HL-60 (cell line): ENCODE data around the gene CYTH1.

Experiments
- DNase-seq, 2 experiments: peaks; one replicate each; pipeline ENCODE4 v3.0.0-alpha.2; 2010 to 2020; ENCODE audit warnings: low read depth in 1 of 2, low spot score in 1 of 2
- H3K27ac ChIP-seq: fragments of 250-450 bp; sonication (Bioruptor Pico); replicated peaks from 2 replicates; pipeline ENCODE4 v1.5.1; 2020; ENCODE audit warnings: mild to moderate bottlenecking, moderate library complexity
- H3K27me3 ChIP-seq: fragments of 250-450 bp; sonication (Bioruptor Pico); 2 replicates; pipeline ENCODE4 v1.5.1; 2021; ENCODE audit warnings: mild to moderate bottlenecking, moderate library complexity; ENCODE audit not compliant: insufficient read depth, poor library complexity, severe bottlenecking
- H3K4me3 ChIP-seq: replicated peaks from 2 replicates; pipeline ENCODE4 v1.5.1; 2011; ENCODE audit warnings: mild to moderate bottlenecking, control low read depth, low read length; ENCODE audit not compliant: insufficient read depth
- GABPA ChIP-seq: IDR thresholded peaks from 2 replicates; pipeline ENCODE4 v1.6.1; 2012; ENCODE audit warnings: low read depth
- POLR2AphosphoS5 ChIP-seq: IDR thresholded peaks from 2 replicates; pipeline ENCODE4 v1.6.1; 2012; ENCODE audit warnings: low read depth
- REST ChIP-seq: IDR thresholded peaks from 2 replicates; pipeline ENCODE4 v1.6.1; 2012; ENCODE audit warnings: low read depth; ENCODE audit not compliant: insufficient replicate concordance
- SPI1 ChIP-seq: IDR thresholded peaks from 2 replicates; pipeline ENCODE4 v1.6.1; 2012; ENCODE audit warnings: low read depth, mild to moderate bottlenecking, borderline replicate concordance
- TF ChIP-seq, protein P1 (sequence below): IDR thresholded peaks from one replicate; pipeline ENCODE4 v1.5.1; 2011; ENCODE audit warnings: low read length, control low read depth, inconsistent platforms; ENCODE audit not compliant: insufficient read depth

Gene CYTH1

DNA sequence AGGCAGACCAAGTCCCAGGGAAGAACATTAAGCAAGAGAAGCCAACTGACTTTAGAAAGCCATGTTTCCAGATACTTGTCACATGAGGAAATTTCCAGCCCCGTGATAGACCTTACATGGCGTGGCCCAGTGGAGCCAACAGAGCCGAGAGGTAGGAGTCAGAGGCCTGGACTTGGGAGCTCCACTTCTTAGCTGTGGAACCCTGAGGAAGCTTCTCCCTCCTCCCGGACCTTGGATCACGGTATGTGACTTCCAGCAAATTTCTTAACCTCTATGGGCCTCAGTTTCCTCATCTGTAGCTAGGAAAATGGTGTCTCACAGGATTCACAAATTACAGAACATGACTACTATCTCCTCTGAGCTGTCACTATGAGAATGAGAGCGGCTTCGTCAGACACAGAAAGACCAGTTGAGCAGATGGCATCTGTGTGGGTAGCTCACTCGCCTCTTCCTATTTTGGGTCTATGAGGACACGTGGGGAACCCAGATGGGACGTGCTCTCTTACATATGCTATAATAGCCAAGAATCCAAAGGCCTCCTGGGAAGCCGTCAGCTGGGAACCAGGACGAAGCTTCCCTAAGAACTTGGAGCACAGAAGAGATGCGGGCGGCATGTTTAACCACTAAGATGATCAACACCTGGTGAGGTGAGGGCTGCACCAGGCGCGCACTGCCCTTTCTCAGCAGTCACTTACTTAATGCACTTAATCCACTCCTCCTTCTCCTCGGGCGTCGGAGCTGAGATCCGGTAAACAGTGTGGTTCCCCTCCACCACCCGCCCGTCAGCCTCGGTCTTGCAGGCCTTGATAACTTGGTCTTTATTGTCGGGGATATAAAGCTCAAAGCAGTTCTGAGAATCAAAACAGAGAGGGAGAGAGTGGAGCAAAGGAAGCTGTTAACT is 102.3 kb downstream of the CYTH1 start:
- DNase-seq: no peak

GRCh38 chr17:78678711-78679110 is 103.4 kb downstream of the CYTH1 start:
- no peaks in the 10 kb centered on the region for H3K27me3 ChIP-seq
- TF ChIP-seq SPI1: no peak
- TF ChIP-seq REST: no peak
- TF ChIP-seq, protein P1, sequence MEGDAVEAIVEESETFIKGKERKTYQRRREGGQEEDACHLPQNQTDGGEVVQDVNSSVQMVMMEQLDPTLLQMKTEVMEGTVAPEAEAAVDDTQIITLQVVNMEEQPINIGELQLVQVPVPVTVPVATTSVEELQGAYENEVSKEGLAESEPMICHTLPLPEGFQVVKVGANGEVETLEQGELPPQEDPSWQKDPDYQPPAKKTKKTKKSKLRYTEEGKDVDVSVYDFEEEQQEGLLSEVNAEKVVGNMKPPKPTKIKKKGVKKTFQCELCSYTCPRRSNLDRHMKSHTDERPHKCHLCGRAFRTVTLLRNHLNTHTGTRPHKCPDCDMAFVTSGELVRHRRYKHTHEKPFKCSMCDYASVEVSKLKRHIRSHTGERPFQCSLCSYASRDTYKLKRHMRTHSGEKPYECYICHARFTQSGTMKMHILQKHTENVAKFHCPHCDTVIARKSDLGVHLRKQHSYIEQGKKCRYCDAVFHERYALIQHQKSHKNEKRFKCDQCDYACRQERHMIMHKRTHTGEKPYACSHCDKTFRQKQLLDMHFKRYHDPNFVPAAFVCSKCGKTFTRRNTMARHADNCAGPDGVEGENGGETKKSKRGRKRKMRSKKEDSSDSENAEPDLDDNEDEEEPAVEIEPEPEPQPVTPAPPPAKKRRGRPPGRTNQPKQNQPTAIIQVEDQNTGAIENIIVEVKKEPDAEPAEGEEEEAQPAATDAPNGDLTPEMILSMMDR: no peak
- no peak for TF ChIP-seq POLR2AphosphoS5
- no peak for TF ChIP-seq GABPA

More for the DNA sequence above, 102.3 kb downstream of the CYTH1 start:
- Histone ChIP-seq H3K27me3 (no peaks in the 10 kb centered on the region), H3K27ac (no peak overlapping the region), H3K4me3 (no peak overlapping the region)
- TF ChIP-seq SPI1: no peak
- TF ChIP-seq POLR2AphosphoS5: no peak
- no peak for TF ChIP-seq REST
- no peak for TF ChIP-seq GABPA
- TF ChIP-seq, protein P1: no peak

DNA sequence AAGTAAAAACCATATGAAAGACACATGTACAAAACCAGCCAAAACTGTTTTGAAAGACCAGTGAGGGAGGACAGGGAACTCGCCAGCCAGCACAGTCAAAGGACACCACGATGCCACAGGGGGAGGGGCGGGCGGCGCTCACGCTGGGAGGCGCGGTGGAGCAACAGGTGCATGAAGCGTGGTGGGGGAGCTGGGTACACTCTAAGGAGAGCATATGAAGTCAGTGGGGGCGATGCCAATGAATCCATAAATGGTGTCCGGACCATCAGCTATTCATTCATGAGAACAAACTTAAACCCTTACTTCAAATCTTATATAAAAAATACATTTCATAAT is 103.9 kb downstream of the CYTH1 start:
- Histone ChIP-seq H3K27me3 (no peaks in the 10 kb centered on the region), H3K27ac (no peak overlapping the region), H3K4me3 (no peak overlapping the region)
- TF ChIP-seq POLR2AphosphoS5 (no peak), GABPA (no peak), SPI1 (no peak), REST (no peak)
- TF ChIP-seq, protein P1: no peak
- DNase-seq: no peak

More at GRCh38 chr17:78678711-78679110, 103.4 kb downstream of the CYTH1 start:
- Histone ChIP-seq H3K27ac (no peak overlapping the region), H3K4me3 (no peak overlapping the region)
- DNase-seq: no peak
